GM12878 (cell line): ENCODE results near the gene GPR39. TPM values are rescaled to one million over a fixed set of nuclear protein-coding genes. Genes with fewer than 3 reads are reported as not detected.

Source experiments
- ATAC-seq: fragments of 200-7000 bp; cut with Tn5 transposase; 3 replicates; pipeline ENCODE4 v1.9.1; 2020; ENCODE audit warnings: mild to moderate bottlenecking, moderate library complexity
- BruUV-seq: library from RNA; stranded (reverse); fragments of 400-500 nt; replicated peaks from 2 replicates; lab custom pipeline; 2021; lab: Mats Ljungman, UMichigan
- CTCF ChIA-PET: fragments of 300-600 bp; sonication (Branson Sonifier 250); formaldehyde crosslinking; extraction: SDS; loops from one replicate; lab custom pipeline; 2021; ENCODE audit warnings: inconsistent platforms; lab: Yijun Ruan, JAX
- POLR2A ChIA-PET: fragments of 350-600 bp; formaldehyde crosslinking; extraction: SDS; loops from one replicate; lab custom pipeline; 2021; ENCODE audit warnings: inconsistent platforms; lab: Charles Lee
- RAD21 ChIA-PET: fragments of 300-600 bp; sonication (Branson Sonifier 250); formaldehyde crosslinking; loops from one replicate; lab custom pipeline; 2023; ENCODE audit warnings: antibody characterized with exemption; ENCODE audit not compliant: unreplicated experiment; lab: Charles Lee
- SMC1A ChIA-PET: fragments of 300-600 bp; sonication (Branson Sonifier 250); formaldehyde crosslinking; loops from one replicate; lab custom pipeline; 2023; ENCODE audit not compliant: unreplicated experiment, uncharacterized antibody; lab: Charles Lee
- DNase-seq: peaks from one replicate; pipeline ENCODE4 v3.0.0-alpha.2; 2011; ENCODE audit warnings: low read depth, low spot score
- FAIRE-seq: peaks from 3 replicates; lab custom pipeline; 2011; peaks lifted over from hg19 to GRCh38; lab: Jason Lieb, UNC
- H2AFZ ChIP-seq: 2 replicates; pipeline ENCODE4 v1.6.0; 2011; ENCODE audit warnings: low read depth, low read length, control low read depth; ENCODE audit not compliant: control insufficient read depth
- H3K27ac ChIP-seq: 2 replicates; pipeline ENCODE4 v1.5.1; 2011; ENCODE audit warnings: control low read depth; ENCODE audit not compliant: control insufficient read depth, insufficient read depth
- H3K27me3 ChIP-seq, 2 experiments: replicated peaks in 1 of 2; 2 replicates each; pipeline versions ENCODE4 v1.6.0 to v1.6.1; 2011; ENCODE audit warnings: low read length in 1 of 2; ENCODE audit not compliant: control insufficient read depth in 2 of 2, insufficient read depth in 2 of 2
- H3K36me3 ChIP-seq, 2 experiments: 2 replicates each; pipeline ENCODE4 v1.5.1; 2011; ENCODE audit warnings: low read length in 1 of 2; ENCODE audit not compliant: control insufficient read depth in 2 of 2, insufficient read depth in 2 of 2
- H3K4me1 ChIP-seq: 2 replicates; pipeline ENCODE4 v1.6.1; 2011; ENCODE audit warnings: mild to moderate bottlenecking, low read length, moderate library complexity, mixed read lengths; ENCODE audit not compliant: control insufficient read depth, insufficient read depth
- H3K4me2 ChIP-seq: 2 replicates; pipeline ENCODE4 v1.6.0; 2011; ENCODE audit warnings: control low read depth; ENCODE audit not compliant: control insufficient read depth, insufficient read depth
- H3K4me3 ChIP-seq: fragments of 200-600 bp; sonication (generic); 2 replicates; pipeline ENCODE4 v1.5.1; 2016
- H3K79me2 ChIP-seq: 2 replicates; pipeline ENCODE4 v1.6.0; 2011; ENCODE audit warnings: low read length; ENCODE audit not compliant: control insufficient read depth, insufficient read depth
- H3K9ac ChIP-seq: 2 replicates; pipeline ENCODE4 v1.8.0; 2011; ENCODE audit warnings: low read length, control low read depth, mixed read lengths; ENCODE audit not compliant: control insufficient read depth, insufficient read depth
- H3K9me3 ChIP-seq: replicated peaks from 3 replicates; pipeline ENCODE4 v1.5.1; 2011; ENCODE audit warnings: mild to moderate bottlenecking, low read length; ENCODE audit not compliant: control insufficient read depth, insufficient read depth
- H4K20me1 ChIP-seq: 2 replicates; pipeline ENCODE4 v1.6.0; 2011; ENCODE audit not compliant: control insufficient read depth, insufficient read depth
- SP1 ChIP-seq: IDR thresholded peaks from one replicate; pipeline ENCODE4 v1.6.1; 2011; ENCODE audit warnings: low read depth, low read length
- TBL1XR1 ChIP-seq: IDR thresholded peaks from 2 replicates; pipeline ENCODE4 v1.6.1; 2012; ENCODE audit warnings: low read depth, low read length, improper control_type of control experiment
- ZBTB40 ChIP-seq: fragments of 450-650 bp; IDR thresholded peaks from 2 replicates; pipeline ENCODE4 v1.6.1; 2016; ENCODE audit warnings: mild to moderate bottlenecking, moderate library complexity, borderline replicate concordance
- WGBS: methylation state at CpG from one replicate; pipeline ENCODE4 v1.1.6; 2016; ENCODE audit warnings: low lambda C conversion rate; ENCODE audit not compliant: insufficient replicate concordance, insufficient coverage; ENCODE audit errors: missing lambda C conversion rate; 5-methylcytosine and 5-hydroxymethylcytosine counted together
- in situ Hi-C: fragments of 300-500 bp; cut with MboI; formaldehyde crosslinking; loops from 9 replicates; pipeline ENCODE4 v1.14.3; 2018; ENCODE audit warnings: mixed read lengths
- intact Hi-C: fragments of 100-400 bp; cut with micrococcal nuclease; formaldehyde crosslinking; loops from one replicate; pipeline ENCODE4 v1.14.2; 2022; ENCODE audit not compliant: unreplicated experiment
- polyA plus RNA-seq, 11 experiments: library from polyadenylated mRNA; depleted of rRNA in 4 of 11; unstranded in 6 of 11; stranded (reverse) in 5 of 11; fragments of >200 nt; fragmentation: Nextera tagmentation in 4 of 11; fragmentation: Illumina TruSeq in 1 of 11; extraction: Ambion mirVana in 4 of 11; extraction: Trizol in 1 of 11; gene quantifications; 1 replicate in 1 of 11; 2 replicates in 10 of 11; pipeline versions ENCODE4 v1.2.1 to v1.2.3, GENCODE V29; 2011 to 2016; ENCODE audit warnings: inconsistent platforms in 2 of 11, missing spikeins in 2 of 11, low read depth in 1 of 11
- total RNA-seq, 4 experiments: library from RNA; depleted of rRNA in 3 of 4; stranded (reverse); fragments of >200 nt in 3 of 4; fragmentation: Illumina TruSeq in 1 of 4; extraction: Trizol in 1 of 4; gene quantifications; 2 replicates each; pipeline versions ENCODE4 v1.2.1 to v1.2.3, GENCODE V29; 2013 to 2021

GPR39 gene
- total and polyA plus RNA-seq, 10 of the 15 experiments (the other 5 are each of a cell fraction or from before 2014, with no cell fraction given), result 0.05 to 0.23 TPM; not detected in 8

DNA sequence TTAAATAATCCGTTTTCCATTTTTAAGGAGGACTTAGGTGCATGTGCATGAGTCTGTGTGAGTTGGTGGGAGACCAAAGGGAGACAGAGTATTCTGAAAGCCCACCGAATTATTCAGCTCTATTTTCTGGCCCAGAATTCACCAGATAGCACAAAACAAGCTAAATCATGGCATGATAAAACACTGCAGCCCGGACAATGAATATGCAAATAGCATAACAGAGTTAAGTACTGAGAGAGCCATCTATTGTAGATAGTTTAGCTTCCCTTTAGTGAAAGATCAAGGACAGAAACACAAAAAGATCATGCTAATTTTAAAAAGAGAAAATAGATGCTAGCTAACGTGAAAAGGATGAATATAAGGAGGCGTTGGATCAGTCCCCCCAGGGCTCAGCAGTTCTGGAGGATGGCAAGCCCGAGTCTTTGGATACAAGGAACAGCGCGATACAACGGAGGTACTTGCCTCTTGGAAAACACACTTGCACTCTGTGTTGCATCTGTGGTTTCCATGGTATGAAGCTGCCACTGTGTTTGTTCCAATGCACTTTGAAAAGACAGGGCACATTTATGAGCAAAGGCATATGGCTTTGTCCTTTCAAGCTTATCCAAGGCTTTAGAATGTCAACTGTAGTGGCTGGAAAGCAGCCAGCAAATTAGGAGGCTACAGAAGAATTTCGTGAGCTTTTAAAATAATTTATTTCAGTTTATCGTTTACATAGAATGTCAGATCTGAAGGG is 133.5 kb downstream of the GPR39 start:
- H3K36me3 ChIP-seq, result no peaks in the 10 kb centered on the region
- no peak overlapping the region for H3K27ac ChIP-seq
- ChIA-PET SMC1A (interaction anchor here (0.6 to 5.3 kb wide), 3 partner anchors 25 to 622 kb away, joined by 3 to 67 read pairs (median 24); no protein-coding TSS in a partner anchor), CTCF (interaction anchor here (0.5 to 2.1 kb wide), 7 partner anchors 12 to 1294 kb away, joined by 3 to 16 read pairs (median 4); no protein-coding TSS in a partner anchor), RAD21 (interaction anchor here (5.0 kb wide), 1 partner anchor 621 kb away, joined by 48 read pairs; no protein-coding TSS in a partner anchor), POLR2A (no interaction called here)
- H3K4me2 ChIP-seq, result no peak overlapping the region
- H4K20me1 ChIP-seq, result no peaks in the 10 kb centered on the region
- BruUV-seq, result no TSS peak
- TF ChIP-seq ZBTB40, result no peak
- TF ChIP-seq TBL1XR1, result no peak
- TF ChIP-seq SP1, result no peak
- intact Hi-C loops, result loop anchor here (5.0 kb wide), 1 partner anchor 1012 kb away; no protein-coding TSS in a partner anchor
- DNase-seq (no peak), ATAC-seq (no peak), FAIRE-seq (no peak)
- no peak overlapping the region for H3K4me3 ChIP-seq
- no peaks in the 10 kb centered on the region for H3K27me3 ChIP-seq
- no peaks in the 10 kb centered on the region for H3K79me2 ChIP-seq
- 28% methylated on average over 11 of the region's 11 CpGs for WGBS
- in situ Hi-C loops, result loop anchor here (5.0 to 25.0 kb wide), 3 partner anchors 622 to 1292 kb away; partner anchors contain the start of gene NCKAP5
- no peak overlapping the region for H3K9ac ChIP-seq
- no peaks in the 10 kb centered on the region for H3K4me1 ChIP-seq
- H2AFZ ChIP-seq, result no peak overlapping the region
- H3K9me3 ChIP-seq, result no peaks in the 10 kb centered on the region
